ENCODE data around the gene PGS1.

DNA sequence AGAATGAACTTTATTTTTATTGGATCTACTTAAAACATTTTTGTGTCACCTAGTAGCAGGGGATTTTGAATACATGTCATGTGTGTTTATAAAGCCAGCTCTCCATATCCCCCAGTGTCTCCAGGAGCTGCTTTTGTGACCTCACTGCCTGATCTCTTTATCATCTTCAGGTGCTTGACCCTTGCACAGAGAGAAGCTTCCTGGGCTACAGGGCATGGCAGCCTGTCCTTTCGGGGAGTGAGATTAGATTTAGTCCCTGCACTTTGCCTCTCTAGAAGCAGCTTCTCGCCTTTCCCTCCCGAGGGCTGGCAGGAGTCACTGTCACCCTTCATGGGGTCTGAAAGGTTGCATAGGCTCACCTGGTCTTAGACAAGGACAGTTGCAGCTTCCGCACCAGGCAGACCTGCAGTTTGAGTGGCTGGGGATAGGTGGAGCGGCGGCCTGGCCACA lies 42.7 kb downstream of the PGS1 start:
- TF ChIP-seq, protein P1, sequence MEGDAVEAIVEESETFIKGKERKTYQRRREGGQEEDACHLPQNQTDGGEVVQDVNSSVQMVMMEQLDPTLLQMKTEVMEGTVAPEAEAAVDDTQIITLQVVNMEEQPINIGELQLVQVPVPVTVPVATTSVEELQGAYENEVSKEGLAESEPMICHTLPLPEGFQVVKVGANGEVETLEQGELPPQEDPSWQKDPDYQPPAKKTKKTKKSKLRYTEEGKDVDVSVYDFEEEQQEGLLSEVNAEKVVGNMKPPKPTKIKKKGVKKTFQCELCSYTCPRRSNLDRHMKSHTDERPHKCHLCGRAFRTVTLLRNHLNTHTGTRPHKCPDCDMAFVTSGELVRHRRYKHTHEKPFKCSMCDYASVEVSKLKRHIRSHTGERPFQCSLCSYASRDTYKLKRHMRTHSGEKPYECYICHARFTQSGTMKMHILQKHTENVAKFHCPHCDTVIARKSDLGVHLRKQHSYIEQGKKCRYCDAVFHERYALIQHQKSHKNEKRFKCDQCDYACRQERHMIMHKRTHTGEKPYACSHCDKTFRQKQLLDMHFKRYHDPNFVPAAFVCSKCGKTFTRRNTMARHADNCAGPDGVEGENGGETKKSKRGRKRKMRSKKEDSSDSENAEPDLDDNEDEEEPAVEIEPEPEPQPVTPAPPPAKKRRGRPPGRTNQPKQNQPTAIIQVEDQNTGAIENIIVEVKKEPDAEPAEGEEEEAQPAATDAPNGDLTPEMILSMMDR (conservative IDR thresholded peaks at IDR 0.05 in 1 of 2, IDR thresholded peaks at IDR 0.05 in 1 of 2; ENCODE audit: extremely low read depth in 1 of 2, insufficient read depth in 1 of 2, low read depth in 1 of 2, low read length in 2 of 2), result no peak
- no peak for TF ChIP-seq EZH2 (IDR thresholded peaks at IDR 0.05; ENCODE audit: borderline replicate concordance, low read length)
